SHP77 treated with DMSO at 0.1 percent for 48 hours (cell line): ENCODE results near the gene ARHGAP27.

ENCODE experiments used
- DNase-seq: peaks from one replicate; lab custom pipeline; 2025; lab: John Stamatoyannopoulos, UW

Gene ARHGAP27

DNA sequence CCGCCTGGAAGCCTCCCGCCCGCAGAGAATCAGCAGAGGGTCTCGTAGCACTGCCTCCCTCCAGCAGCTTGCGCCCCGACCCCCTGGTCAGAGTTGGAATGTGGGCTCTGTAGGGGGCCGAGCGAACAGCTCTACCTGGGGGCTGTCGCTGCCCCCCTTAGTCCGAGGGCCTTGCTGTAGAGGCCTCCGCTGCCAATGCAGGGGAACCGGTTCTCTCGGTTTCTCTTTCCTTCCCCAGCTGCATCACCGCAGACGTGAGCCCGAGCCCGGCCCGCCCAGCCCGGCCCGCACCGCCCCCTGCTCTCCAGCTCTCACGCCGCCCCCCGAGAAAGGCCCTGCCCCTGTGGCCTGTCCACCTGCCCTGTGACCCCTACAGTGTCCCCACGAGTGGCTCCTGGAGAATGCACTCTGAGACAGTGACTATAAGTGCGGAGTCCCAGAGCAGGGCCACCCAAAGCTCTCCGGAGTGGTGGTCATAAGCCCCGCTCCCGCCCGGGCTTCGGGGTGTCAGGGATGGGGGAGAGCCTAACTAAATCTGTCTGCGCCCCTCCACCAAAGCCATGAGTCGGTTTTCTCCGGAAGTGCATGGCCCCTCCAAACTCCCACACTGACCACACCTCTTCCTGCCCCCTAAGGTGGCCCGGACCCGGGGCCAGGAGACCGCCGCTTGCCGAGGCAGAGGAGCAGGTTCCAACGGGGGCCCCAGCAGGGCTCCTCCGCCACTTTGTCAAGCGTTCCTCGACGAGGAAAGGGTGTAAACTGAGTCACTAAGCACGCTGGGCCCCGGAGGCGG lies 1.7 kb downstream of the ARHGAP27 start:
- DNase-seq, result no peak

DNA sequence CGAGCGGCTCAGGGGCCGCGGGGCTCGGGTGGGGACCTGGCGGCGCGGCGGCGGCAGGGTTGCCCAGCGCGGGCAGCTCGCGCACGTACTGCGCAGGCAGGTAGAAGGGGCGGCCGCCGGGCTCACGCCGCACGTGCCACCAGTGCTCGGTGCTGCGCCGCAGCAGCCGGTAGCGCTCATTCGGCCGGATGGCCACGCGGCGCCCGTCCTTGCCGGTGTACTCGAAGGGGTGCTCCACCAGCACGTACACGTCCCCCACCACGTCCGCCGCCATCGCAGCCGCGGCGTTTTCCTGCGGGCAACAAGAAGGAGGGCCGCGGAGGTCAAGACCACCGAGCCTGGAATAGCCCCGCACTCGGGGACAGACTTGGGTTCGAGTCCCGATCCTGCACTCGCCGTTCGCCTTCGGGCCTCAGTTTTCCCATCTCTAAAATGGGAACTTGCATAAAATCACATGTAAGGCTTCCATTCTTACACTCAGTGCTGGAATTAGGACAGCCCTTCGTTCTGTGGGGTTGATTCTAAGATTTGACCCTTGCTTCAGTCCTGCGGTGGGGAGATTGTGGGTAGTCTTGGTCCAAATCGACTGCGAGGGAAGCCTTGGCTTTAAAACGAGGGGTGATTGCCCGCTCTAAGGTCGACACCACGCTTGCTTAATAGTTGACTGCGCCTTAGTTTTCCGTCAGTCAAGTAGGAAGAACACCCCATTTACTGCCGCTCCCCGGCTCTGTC lies 2.5 kb downstream of the ARHGAP27 start:
- no peak for DNase-seq

DNA sequence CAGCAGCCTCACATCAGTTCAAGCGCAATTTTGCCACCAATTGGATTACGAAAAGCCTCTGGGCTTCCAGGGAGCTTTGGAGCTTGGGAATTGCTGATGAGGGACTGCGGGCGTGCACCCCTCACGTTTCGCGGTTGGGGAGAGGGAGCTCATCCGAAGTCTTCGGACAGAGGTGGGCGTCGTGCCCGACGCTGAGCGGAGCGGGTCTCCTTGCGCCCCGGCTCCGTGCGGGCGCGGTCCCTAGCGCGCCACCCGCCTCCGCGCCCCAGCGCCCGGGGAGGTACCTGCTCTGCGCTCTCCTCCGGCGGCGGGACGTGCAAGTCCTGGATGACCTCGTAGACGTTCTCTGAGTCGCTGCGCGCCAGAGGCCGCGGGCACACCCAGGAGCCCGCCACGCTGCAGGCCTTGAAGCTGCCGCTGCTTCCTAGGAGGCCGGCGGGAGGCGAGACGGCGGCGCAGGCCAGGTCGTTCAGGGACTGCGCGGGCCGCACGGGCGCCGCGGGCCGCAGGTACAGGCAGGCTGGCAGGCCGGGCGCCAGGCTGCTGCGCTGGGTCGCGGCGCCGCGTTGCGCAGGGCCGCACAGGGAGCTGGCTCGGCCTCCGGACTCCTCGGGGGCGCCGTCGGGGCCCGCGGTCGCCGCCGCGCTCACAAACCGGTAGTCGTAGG lies 3.2 kb downstream of the ARHGAP27 start:
- DNase-seq, result no peak

DNA sequence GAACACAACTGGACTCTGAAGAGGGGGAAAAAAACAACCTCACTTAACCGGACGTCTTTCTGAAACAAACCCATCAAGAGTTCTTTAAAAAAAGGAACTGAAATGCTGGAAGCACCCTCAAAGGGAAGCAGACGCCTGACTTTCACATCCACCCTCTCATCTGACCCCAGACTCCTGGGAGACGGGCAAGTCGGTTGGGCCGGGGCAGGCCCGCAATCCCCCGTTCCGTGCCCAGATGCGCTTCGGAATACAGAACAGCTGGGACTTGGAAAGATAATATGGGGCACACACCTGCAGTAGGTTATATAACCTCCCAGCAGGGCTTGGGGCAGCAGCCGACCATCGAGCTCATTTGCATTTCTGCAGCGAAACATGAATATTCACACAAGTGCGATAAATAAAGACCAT lies 3.7 kb downstream of the ARHGAP27 start:
- no peak for DNase-seq

DNA sequence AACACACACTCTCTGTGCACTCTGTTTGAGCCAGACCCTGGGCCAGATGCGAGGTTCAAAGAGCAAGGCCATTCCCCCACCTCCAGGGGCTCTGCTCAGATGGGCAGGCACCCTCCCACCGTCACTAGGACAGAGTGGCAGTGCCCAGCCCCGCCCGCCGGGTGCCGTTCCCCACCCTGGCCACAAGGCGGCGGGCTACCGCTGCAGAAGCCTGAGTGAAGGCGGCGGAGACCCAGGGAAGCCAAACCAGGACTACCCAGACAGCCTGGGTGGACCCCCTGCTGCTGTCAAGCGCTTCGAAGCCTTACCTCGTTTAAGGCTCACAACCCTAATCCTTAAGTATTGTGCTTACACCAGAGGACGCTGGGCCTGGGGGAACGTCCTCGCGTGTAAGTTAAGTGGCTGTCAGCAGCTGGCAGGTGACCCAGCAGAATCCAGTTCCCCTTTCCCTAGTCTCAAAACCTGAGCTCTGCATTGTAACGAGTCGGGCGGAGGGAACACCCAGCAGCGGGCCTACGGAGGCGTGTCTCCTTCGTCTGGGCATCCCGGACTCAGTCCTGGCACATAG lies 4.5 kb downstream of the ARHGAP27 start:
- peak; percentile 67 for DNase-seq

DNA sequence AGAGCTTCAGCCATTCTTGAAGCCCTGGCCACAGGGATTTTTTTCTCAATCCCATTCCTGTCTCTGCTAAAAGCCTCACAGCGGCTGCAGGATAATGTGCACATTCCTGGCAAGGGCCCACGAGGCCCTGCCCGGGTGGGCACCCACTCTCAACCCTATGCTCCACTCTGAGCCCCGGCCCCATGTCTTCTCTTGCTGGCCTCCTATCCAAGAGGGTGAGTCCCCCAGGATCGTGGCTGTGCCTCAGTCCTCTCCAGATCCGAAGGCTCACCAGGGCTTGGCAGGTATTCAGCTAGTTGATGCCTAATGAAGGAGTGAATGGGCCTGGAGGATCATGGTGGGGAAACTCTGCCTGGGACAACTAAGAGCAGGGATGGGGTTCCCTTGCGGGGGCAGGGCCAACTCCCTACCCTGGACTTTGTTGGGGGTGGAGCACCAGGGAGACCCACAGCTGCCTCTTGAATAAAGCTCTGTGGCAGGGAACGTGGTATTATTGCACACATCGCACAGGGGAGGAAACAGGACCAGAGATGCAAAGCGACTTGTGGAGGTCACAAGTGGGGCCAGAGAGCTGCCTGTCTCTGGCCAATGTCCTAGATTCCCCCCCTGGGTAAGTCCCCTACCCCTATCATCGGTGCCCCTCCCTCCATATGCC lies 5.4 kb downstream of the ARHGAP27 start:
- no peak for DNase-seq

DNA sequence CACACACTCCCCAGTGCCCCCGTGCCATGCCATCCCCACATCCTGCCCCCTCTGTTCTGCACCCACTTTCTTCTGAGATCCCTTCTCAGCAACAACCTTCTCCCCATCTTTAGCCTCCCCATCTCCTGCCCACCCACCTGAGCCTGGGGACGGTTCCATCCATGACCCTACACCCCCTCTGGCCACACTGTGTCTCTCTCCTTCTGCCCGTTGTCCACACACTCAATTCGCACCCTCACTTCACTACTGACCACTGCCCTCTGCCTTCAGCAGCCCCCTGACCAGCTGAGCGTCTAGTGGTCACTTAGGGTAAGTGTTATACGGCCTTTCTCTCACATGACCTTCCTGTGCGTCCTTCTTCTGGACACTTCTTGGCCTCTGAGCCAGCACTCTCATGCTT lies 6.1 kb downstream of the ARHGAP27 start:
- DNase-seq, result no peak

DNA sequence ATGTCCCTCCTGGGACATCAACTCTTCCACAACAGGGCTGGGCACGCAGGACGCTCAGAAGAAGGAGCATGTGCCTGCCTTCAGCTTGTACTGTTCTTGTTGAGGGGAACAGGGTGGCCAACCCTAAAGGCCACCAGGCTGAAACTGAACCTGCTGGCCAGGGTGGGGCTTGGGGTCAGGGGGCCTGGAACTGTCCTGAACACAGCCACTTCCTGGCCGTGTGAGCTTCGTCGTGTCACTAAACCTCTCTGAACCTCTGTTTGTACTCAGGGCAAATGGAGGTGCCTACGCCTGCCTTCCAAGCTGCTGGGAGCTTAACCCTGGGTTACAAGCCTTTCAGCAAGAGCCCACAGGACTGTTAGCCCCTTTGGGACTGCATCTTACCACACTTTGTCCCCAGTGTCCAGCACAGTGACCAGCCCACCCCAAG lies 6.7 kb downstream of the ARHGAP27 start:
- no peak for DNase-seq

DNA sequence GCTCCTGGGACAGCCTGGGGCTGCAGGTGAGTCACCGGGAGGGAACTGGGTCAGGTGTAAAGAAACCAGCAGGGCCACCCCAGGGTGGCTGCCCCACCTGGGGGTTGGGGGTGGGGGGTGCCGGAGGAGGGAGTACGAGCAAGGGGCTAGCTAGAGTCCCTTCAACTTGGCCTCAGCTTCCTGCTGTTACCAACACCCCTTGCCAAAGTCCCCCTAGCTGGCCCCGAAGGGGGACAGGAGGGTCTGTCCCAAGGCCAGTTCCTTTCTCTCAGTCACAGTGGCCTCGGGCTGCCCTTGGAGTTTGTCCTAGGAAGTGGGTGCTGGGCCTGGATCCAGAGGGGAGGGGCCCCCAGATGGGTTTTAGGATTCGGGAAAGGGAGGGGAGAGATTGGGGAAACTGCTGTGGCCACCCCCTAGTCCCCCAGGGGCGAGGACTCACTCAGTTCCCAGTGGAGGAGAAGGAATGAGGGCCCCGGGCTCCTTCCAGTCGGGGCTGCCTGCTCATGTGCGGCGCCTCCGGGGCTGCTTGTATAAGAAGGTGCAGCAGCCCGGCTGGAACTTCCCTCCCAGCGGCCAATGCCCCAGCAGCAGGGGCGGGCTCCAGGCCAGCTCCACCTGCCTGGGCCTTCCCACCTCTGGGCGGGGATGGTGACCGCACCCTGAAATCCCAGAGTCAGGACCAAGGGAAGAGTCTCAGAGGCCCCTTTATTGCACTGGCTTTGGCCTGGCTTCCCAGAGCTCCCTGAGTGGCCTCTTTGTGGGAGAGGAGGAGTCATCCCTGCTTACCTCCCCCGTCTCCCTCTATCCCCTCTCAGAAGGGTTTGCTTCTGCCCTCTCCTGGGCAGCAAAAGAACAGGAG lies 7.3 kb downstream of the ARHGAP27 start:
- peak; percentile 43 for DNase-seq

DNA sequence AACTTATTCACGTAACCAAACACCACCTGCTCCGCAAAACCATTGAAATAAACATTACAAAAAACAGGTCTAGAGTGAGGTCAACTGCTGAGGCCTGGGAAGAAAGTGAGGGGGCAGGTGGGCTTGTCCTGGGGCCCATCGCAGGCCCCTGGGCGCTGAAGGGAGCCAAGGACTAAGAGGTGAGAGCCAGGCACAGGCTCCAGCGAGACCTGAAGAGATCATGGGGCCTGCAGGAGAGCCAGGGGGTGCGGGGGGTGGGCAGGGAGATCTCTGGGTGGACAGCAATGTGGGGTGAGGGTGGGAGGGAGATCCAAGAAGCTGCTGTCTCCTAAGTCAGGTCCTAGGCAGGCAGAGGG lies 7.9 kb downstream of the ARHGAP27 start:
- no peak for DNase-seq

DNA sequence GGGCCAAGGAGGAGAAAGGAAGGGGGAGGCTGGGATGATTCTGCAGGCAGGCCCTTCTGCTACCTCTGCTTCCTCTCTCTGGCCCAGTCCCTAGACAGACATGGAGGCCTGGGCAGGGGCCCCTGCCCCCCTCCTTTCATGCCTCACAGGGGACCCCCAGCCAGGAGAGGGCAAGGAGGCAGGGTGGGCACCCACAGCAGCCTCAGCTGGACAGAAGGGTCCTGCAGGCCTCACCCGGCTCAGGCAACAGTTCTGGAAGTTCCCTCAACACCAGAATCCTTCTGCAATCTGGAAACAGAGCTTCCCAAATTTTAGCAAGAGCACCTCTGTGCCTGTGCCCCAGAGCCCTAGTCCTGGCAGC lies 8.7 kb downstream of the ARHGAP27 start:
- no peak for DNase-seq

DNA sequence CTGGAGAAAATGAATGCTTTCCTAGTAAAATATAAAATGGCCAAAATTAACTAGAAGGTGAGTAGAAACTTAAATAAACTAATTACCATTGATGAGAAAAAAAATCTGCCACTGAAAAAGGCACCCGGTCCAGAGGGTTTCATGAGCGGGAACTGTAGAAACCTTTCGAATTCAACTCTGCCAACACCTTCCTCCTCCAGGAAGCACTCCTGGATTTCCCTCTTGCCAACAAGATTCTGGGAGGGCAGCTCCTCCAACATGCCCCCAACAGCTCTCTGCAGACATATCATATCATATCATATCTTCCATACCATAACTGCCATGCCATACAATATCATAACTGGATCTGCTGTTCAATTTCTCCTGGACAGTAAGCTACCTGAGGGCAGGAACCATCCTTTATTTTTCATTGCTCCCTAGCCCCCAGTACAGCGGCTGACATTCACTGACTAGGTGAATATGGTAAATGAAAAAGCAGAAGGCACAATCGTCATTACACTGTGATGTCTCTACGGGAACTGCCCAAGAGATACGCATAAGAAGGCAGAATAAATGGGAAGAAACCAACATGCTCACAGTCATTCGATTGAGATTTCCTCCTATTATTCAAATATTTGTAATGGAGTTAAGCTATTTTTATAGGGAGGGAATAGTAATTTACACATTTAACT lies 9.2 kb downstream of the ARHGAP27 start:
- DNase-seq, result no peak

DNA sequence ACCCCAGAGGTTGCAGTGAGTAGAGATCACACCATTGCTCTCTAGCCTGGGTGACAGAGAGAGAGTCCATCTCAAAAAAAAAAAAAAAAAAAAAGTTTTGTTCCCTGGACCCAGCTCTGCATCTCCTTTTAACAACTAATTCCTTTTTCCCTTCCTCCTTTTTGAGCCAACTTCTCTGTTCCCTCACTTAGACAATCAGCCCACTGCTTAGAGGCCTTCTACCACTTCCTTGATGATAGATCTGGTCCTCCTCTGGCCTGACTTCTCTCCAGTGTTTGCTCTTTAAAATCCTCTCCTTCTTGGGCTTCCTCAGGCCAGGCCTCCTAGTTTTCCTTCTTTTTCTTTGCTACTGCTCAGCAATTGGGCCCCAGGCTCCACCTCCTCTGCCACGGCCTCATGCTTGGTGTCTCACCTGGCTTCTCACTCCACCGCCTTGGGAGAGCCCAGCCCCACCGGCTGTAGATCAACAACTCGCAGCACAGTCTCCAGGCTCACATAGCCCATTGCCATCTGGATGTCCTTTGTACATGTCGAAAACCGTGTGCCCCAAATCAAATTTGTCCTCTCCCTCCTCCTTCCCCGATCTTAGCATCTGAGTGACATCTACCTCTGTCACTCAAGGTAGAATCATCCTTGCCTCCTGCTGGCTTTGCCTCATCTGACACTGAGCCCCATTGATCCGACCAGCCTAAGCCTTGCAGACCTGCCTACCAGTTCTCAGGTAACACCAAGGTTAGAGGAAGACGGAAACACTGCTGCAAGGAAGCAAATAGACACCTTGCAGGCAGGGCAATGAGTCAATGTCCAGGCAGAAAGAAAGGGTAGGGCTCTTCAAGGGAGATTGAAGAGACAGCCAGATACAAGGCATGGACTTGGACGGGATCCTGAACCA lies 17.4 kb downstream of the ARHGAP27 start:
- no peak for DNase-seq

DNA sequence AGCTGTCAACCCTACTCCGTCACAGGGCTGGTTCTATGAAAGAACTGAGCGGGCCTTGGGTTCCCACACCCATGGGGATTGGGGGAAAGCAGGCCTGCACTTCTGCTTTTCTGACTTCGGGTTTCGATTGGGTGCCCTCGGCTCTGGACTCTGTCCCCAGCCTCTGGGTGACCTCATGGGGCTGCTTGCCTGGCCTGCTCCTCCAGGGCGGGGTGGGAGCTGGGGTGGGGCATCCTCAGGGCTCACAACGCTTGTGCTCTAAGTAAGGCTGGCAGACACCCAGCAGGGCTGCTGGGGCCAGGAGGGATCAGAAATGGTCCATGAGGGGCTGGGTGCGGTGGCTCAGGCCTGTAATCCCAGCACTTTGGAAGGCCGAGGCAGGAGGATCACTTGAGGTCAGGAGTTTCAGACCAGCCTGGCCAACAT lies 19.2 kb downstream of the ARHGAP27 start:
- DNase-seq, result no peak

DNA sequence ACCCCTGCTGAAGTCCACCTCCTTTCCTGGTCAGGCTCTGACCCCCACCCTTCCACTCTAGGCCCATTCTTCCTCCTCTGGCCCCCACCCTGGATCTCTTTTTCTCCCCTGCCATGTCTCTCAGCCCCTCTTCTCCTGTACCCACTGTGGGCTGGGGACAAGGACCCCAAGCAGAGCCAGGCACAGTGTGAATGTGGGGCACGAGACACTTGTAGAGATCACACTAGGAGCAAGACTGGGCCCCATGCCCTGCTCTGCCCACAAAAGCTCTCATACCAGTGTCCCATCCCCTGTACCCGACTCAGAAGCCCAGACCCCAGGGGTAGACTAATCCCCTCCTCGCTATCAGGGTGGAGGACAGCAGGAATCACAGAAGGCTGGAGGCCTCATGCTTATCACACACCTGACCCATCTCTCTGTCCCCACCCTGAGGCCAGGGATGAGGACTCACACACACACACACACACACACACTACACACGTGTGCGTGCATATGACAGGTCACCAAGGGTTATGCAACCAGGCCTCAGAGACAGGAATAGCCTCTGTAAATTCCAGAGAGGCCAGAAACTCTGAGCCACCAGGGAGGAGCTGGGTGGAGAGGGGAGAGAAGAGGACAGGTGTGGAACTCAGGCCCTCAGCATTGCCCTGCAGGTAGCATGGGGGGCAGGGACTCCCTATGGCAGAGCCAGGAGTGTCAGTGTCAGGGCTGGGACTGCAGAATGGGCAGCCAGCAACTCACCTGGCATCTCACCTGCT lies 21.1 kb downstream of the ARHGAP27 start:
- no peak for DNase-seq

DNA sequence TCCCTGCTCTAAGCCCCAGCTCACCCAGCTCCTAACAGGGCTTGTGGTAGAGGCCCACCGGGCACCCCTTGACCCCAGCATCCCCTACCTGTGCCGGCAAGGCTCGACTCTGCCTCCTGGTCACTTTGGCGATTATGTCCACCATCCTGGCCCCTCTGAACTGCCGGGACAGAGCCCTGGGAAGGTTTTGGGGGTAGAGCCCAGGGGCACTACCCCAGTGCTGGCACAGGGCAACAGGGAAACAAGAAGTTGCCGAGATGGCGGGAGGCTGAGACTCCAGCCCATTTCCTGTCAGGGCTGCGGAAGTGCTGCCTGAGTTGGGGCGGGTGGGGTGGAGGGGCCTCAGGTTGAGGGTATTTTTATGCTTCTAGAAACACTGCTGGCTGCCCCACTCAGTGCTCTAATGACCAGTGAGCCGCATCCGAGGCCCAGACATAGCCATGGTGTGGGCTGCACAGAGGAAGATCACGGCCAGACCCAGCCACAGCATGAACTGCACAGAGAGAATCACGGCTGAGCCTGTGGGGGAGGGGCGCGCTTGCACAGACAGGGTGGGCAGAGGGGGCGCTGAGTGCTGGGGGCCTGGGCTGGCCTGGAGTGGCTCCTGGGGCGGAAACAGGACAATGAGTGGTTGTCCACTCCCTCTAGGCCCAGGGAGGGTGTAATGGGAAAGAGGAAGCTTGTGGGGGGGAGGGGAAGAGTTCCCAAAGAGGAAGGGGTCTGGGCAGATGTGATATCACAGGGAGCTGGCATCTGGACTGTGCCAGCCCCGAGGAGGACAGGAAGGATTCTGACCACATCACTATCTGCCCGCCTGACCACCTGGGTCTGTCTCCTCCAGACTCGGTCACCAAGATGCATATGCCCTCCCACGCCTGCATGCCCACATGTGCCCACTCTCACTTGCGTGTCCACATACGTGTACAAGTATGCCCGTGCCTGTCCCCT lies 22.3 kb downstream of the ARHGAP27 start:
- DNase-seq, result no peak

DNA sequence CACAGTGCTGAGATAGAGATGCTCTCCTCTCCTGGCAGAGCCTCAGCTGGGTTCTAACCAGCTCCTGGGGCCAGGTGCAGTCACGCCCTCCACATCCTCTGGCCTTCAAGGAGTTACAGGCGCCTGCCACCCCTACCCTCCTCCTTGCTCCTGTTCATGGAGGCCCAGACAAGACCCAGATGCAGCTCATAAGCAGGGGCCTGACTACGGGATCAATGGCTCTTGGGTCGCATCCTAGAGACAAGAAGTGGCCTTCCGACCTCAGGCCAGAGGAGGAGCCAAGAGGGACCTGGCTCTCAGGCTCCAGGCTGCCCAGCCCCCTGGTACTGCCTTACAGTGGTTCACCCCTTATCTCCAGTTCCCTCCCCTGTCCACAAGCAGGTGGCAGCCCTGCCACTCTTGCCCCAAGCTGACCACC lies 23.0 kb downstream of the ARHGAP27 start:
- DNase-seq, result no peak
